ENCODE results near the gene ITPR3.

DNA sequence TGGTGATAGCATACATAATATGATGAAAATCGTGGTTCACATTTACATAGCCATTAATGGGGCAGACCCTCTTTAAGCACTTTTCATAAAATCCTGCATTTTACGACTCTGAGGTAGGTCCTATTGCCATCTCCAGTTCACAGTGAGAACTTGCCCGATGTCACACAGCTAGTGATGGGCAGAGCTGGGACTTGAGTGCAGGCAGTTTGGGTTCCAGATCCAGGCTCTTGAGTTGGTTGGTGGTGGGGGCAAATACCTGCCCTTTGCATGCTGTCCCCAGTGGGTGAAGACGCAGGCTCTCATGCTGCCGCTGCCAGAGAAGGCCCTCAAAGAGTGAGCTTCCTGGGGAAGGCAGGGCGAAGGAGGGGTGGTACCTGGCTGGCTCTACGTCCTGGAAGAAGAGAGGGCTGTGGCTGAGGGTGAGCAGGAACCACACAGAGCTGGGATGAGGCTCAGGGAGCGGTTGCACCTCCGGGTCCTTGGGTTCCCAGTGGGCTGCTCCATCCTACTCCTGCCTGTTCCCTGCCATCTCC lies 34.9 kb upstream of the ITPR3 start:
- TF ChIP-seq, protein P1, sequence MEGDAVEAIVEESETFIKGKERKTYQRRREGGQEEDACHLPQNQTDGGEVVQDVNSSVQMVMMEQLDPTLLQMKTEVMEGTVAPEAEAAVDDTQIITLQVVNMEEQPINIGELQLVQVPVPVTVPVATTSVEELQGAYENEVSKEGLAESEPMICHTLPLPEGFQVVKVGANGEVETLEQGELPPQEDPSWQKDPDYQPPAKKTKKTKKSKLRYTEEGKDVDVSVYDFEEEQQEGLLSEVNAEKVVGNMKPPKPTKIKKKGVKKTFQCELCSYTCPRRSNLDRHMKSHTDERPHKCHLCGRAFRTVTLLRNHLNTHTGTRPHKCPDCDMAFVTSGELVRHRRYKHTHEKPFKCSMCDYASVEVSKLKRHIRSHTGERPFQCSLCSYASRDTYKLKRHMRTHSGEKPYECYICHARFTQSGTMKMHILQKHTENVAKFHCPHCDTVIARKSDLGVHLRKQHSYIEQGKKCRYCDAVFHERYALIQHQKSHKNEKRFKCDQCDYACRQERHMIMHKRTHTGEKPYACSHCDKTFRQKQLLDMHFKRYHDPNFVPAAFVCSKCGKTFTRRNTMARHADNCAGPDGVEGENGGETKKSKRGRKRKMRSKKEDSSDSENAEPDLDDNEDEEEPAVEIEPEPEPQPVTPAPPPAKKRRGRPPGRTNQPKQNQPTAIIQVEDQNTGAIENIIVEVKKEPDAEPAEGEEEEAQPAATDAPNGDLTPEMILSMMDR (conservative IDR thresholded peaks at IDR 0.05; ENCODE audit: low read length) = no peak
- no peak for TF ChIP-seq EZH2phosphoT487 (IDR thresholded peaks at IDR 0.05; ENCODE audit: borderline replicate concordance, low read depth, low read length)
